Cerebellar nuclear complex (tissue), 1 donor: ENCODE results near the gene NMNAT1.
"Not testable (repeated sequence)": the region's sequence is repeated elsewhere in the genome, so short reads cannot be mapped to it uniquely, and the experiment has no call there.

Experiments
- DNase-seq, 2 experiments: peaks; one replicate each; lab custom pipeline; 2025; lab: John Stamatoyannopoulos, UW

NMNAT1 gene

DNA sequence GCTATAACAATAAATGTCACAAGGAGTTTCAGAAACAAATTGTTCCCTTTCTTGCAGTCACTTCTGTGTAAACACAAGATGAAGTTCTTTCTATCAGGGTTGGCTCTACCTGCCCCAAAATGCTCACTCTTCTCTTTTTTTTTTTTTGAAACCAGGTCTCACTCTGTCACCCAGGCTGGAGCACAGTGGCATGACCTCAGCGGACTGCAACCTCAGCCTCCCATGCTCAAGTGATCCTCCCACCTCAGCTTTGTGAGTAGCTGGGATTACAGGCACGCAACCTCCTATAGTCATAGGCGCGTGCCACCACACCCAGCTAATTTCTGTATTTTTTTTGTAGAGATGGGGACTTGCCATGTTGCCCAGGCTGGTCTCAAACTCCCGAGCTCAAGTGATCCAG is 22.7 kb upstream of the NMNAT1 start:
- DNase-seq: no peak

DNA sequence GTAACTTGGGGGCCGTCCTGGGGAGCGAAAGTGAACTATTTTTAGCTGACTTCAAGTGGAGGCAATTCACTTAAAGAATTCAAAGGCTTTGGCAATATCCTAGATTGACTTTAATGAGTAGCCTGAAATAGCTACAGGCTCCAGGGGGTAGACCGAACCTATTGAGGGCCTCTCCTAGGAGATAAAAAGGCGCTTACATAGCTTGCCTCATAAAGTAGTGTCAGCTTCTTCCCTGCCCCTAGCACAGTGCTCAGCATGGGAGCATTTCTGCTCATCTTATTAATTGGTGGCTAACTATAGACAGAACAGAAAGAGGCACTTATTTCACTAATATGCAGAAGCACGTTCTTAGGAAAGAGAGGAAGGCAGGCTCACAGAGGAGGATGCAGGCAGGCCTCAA is 20.9 kb upstream of the NMNAT1 start:
- no peak for DNase-seq

GRCh38 chr1:9927259-9927658 is 16.0 kb upstream of the NMNAT1 start:
- no peak for DNase-seq

DNA sequence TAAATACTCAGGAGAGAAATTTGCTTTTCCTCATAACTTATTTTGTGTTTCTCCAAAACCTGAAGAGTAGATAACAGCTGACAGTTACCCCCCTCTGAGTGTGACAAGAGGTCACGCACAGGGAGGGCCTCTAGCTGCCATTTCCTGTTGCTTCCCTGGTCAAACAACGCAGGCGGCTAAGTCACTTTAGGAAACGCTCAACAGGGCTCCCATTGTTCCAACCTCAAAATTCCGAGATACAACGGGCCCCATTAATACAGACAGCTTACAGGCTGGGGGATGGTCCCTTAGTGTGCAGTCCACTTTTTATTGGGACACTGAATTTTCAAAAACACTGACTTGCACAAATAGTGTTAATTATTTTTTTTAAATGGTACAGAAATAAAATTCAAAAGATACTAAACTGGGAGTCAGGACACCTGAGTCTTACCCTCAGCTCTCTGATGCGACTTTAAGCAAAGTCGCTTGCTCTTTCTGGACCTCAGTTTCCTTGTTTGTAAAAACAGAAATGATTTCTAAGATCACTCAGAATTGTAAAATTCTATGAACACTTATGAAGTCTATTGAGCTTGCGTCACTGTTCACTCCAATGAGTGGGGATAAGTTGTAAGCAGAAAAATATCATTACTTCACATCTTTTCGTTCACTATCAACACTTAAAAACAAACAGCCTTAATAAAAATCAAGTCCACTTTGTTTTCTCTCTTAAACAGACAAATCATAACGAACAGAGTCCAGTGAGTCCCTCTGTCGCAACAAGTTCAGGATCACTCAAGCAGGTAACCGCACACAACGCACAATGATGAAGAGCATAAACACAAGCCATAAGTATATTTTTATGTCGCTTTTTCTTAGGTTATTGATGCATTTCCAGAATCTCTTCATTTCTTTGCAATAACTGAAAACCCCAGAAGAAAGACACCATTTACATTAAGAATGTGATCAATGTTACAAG is 13.6 kb upstream of the NMNAT1 start:
- no peak for DNase-seq

GRCh38 chr1:9942399-9942938 is 806 bp upstream of the NMNAT1 start:
- no peak for DNase-seq

- DNase-seq: no peak
Measured at GRCh38 chr1:9946315-9946714, 3.0 kb downstream of the NMNAT1 start.

GRCh38 chr1:9957726-9958125 is 14.5 kb downstream of the NMNAT1 start:
- no peak for DNase-seq

DNA sequence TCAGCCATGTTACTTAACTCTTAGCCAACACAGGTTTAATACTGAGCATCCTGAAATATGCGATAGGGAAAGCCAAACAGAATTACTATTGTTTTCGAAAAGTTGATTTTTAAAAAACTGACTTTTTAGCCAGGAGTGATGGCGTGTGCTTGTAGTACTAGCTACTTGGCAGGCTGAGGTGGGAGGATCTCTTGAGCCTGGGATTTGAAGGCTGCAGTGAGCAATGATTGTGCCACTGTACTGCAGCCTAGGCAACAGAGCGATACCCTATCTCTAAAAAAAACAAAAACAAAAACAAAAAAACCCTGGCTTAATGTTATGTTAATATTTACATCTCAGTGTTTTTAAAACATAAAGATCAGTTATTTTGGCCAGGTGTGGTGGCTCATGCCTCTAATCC is 16.7 kb downstream of the NMNAT1 start:
- DNase-seq: no peak

GRCh38 chr1:9960706-9961562 is 17.7 kb downstream of the NMNAT1 start:
- no peak for DNase-seq

DNA sequence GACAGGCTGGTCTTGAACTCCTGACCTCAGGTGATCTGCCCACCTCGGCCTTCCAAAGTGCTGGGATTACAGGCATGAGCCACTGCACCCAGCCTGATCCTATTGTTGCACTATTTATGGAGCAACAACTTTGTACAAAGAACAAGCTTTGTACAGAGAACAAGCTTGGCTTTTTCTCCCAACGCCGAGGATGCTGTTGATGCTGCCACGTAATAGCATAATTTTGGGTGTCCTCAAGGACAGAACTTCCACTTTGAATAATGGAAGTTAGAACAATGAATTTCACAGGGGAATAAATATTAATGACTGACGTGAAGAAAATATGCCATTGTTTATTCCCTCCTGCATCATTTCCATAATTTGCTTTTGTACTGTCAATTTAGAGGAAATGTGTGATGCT is 41.0 kb downstream of the NMNAT1 start:
- DNase-seq: no peak

DNA sequence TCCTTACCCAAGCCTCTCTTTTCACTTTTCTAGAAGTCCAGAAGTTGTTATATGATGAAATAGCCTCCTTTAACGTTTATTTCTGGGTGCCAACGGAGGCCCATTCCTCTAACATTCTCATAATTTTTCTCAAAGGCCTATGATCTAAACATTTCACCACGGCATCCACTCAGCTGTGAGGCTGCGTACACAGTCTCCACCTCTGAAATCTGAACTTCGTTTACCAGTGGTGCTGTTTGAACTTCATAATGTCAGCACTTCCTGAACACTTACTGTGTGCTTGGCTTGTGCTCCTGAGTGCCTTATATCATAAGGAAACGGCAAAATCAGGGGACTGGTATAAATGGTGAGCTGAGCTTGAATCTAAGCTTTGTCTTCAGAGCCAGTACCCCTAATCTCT is 41.7 kb downstream of the NMNAT1 start:
- no peak for DNase-seq

DNA sequence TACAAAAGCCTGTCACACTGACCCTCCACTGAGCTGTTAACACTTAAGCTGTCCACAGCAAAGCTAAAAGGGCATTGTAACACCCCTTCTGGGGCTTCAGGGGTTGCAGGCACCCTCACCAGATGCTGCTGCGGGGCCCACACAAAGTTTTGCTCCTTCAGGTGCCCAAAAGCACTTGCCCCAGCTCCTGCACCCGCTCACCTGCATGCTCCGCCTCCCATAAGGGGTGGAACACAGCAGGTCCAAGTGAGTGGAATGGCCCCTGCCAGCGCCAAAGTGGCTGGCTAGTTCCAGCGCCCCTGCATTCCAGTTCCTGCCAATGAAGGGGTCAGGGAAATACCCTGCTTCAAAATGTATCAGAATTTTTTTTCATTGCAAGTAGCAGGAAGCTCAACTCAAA is 46.5 kb downstream of the NMNAT1 start:
- no peak for DNase-seq

DNA sequence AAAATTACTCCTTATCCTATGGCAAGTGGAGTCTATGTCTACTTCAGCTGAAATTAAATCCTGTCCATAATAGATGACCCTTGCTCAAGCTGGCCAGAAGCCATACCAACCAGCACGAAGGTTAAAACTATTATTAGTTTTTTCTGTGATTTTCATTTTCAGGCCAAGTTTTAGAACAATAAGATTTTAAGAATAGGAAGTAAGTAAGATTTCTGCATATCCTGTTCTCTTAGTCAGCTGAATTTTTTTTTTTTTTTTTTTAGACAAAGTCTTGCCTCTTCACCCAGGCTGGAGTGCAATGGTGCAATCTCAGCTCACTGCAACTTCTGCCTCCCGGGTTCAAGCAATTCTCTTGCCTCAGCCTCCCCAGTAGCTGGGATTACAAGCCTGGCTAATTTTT is 47.7 kb downstream of the NMNAT1 start:
- no peak for DNase-seq

- no peak for DNase-seq
Measured at GRCh38 chr1:9992910-9993309, 49.6 kb downstream of the NMNAT1 start.

- DNase-seq: no peak
Measured at GRCh38 chr1:9993561-9994075, 50.3 kb downstream of the NMNAT1 start.

DNA sequence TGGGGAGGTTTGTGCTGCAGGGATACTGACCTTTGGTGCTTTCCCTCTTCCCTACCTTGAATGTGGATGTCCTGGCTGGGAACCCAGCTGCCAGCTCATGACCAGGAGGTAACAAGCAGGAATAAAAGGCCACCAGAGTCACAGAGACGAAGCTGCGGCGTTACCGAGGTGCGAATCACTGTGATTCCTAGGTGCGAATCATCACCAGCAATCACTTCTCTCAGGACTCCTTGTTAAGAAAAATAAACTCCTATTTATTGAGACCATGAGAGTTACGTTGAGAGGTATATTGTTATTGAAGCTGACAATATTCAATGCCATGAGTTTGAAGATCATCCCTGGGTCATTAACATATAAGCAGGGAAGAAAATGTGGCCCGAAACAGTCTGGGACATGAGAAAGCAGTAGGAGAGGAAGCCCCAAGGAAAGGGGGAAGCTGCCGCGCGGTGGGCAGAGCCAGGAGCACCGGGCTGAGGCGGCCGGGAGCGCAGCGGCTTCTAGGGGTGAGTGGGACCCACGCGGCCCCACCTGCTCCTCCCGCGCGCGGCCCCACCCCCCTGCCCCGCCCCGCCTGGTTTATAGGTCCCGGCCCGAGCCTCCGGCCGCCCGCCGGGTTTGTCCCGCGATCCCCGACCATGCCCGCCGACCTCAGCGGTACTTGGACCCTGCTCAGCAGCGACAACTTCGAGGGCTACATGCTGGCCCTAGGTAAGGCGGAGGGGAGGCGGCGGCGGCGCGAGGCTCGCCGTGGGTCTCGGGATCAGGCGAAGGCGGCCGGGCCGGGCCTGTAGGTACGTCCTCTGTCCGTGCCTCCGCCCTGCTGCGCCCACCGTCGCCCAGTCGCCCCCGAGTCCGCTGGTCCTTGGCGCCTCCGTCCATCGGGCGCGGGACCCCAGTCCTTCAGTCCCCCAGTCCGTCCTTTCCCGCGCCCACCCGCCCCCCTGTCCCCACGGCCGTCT is 53.6 kb downstream of the NMNAT1 start, which contains the start of gene RBP7:
Gene RBP7, plus strand, starts transcription at position 605 of the 959 bp plus-strand sequence. Its CDS starts 31 bp downstream, at position 636.
- no peak for DNase-seq

- no peak for DNase-seq
Measured at GRCh38 chr1:10001016-10001665, 57.9 kb downstream of the NMNAT1 start.

DNA sequence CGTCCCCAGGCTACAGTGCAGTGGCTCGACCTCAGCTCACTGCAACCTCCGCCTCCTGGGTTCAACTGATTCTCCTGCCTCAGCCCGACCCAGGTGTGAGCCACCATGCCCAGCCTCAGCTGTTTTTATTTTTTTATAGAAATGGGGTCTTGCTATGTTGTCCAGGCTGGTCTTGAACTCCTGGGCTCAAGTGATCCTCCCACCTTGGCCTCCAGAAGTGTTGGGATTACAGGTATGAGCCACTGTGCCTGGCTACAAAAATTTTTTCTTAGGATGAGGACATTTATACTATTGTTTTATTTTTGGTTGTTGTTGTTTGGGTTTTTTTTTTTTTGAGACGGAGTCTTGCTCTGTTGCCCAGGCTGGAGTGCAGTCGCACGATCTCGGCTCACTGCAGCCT is 62.0 kb downstream of the NMNAT1 start:
- not testable (repeated sequence) for DNase-seq

GRCh38 chr1:10007169-10007568 is 63.9 kb downstream of the NMNAT1 start:
- no peak for DNase-seq

- no peak for DNase-seq
Measured at GRCh38 chr1:10014016-10014415, 70.7 kb downstream of the NMNAT1 start.

GRCh38 chr1:10019561-10019960 is 76.3 kb downstream of the NMNAT1 start:
- DNase-seq: no peak
